Trophoblast cell (in vitro differentiated cells and primary cell): Measurements from ENCODE around the gene CD226.

Source experiments
- DNase-seq, 2 donors: peaks; one replicate each; pipeline ENCODE4 v3.0.0-alpha.2; 2016
- H2AFZ ChIP-seq: 2 replicates; pipeline ENCODE4 v1.6.1; 2013; ENCODE audit warnings: low read length, moderate library complexity, mild to moderate bottlenecking; ENCODE audit not compliant: insufficient read depth, poor library complexity
- H2AK5ac ChIP-seq: 2 replicates; pipeline ENCODE4 v1.6.1; 2013; ENCODE audit warnings: mild to moderate bottlenecking, low read length
- H2BK120ac ChIP-seq: 2 replicates; pipeline ENCODE4 v1.6.1; 2013; ENCODE audit warnings: low read length, mild to moderate bottlenecking, moderate library complexity; ENCODE audit not compliant: insufficient read depth, poor library complexity
- H2BK12ac ChIP-seq: 2 replicates; pipeline ENCODE4 v1.6.1; 2013; ENCODE audit warnings: mild to moderate bottlenecking, low read length, moderate library complexity
- H2BK5ac ChIP-seq: 2 replicates; pipeline ENCODE4 v1.6.1; 2013; ENCODE audit warnings: low read length, low read depth, moderate library complexity, mild to moderate bottlenecking; ENCODE audit not compliant: poor library complexity
- H3K14ac ChIP-seq: 2 replicates; pipeline ENCODE4 v1.6.1; 2013; ENCODE audit warnings: mild to moderate bottlenecking, low read length
- H3K18ac ChIP-seq: 2 replicates; pipeline ENCODE4 v1.6.1; 2013; ENCODE audit warnings: mild to moderate bottlenecking, low read length
- H3K23ac ChIP-seq: 2 replicates; pipeline ENCODE4 v1.6.1; 2013; ENCODE audit warnings: low read length
- H3K27ac ChIP-seq: 2 replicates; pipeline ENCODE4 v1.5.1; 2013; ENCODE audit warnings: low read depth, mild to moderate bottlenecking, inconsistent platforms, low read length, moderate library complexity
- H3K27me3 ChIP-seq: 2 replicates; pipeline ENCODE4 v1.6.1; 2013; ENCODE audit warnings: inconsistent platforms, mild to moderate bottlenecking, low read length, moderate library complexity; ENCODE audit not compliant: insufficient read depth
- H3K36me3 ChIP-seq, 2 experiments: 1 replicate in 1 of 2; 2 replicates in 1 of 2; pipeline ENCODE4 v1.6.1; 2013; ENCODE audit warnings: low read length in 2 of 2, mild to moderate bottlenecking in 2 of 2, moderate library complexity in 1 of 2; ENCODE audit not compliant: insufficient read depth in 2 of 2, control insufficient read depth in 1 of 2
- H3K4ac ChIP-seq: 2 replicates; pipeline ENCODE4 v1.6.1; 2013; ENCODE audit warnings: low read depth, mild to moderate bottlenecking, low read length, moderate library complexity
- H3K4me1 ChIP-seq, 2 experiments: 1 replicate in 1 of 2; 2 replicates in 1 of 2; pipeline ENCODE4 v1.6.1; 2013; ENCODE audit warnings: low read length in 2 of 2, mild to moderate bottlenecking in 2 of 2, moderate library complexity in 1 of 2; ENCODE audit not compliant: insufficient read depth in 2 of 2, control insufficient read depth in 1 of 2
- H3K4me2 ChIP-seq: 2 replicates; pipeline ENCODE4 v1.6.1; 2013; ENCODE audit warnings: inconsistent platforms, mild to moderate bottlenecking, low read length, moderate library complexity
- H3K4me3 ChIP-seq: 2 replicates; pipeline ENCODE4 v1.5.1; 2013; ENCODE audit warnings: mild to moderate bottlenecking, low read depth, low read length, inconsistent platforms
- H3K79me1 ChIP-seq: one replicate; pipeline ENCODE4 v1.6.1; 2013; ENCODE audit warnings: low read length
- H3K79me2 ChIP-seq: 2 replicates; pipeline ENCODE4 v1.6.1; 2013; ENCODE audit warnings: low read length, mild to moderate bottlenecking; ENCODE audit not compliant: control insufficient read depth, insufficient read depth, poor library complexity
- H3K9ac ChIP-seq: 2 replicates; pipeline ENCODE4 v1.6.1; 2013; ENCODE audit warnings: mild to moderate bottlenecking, low read length
- H3K9me3 ChIP-seq: 2 replicates; pipeline ENCODE4 v1.6.1; 2013; ENCODE audit warnings: low read depth, mild to moderate bottlenecking, control low read depth, inconsistent platforms, low read length; ENCODE audit not compliant: insufficient read depth
- H4K12ac ChIP-seq: 2 replicates; pipeline ENCODE4 v1.6.1; 2013; ENCODE audit warnings: low read depth, mild to moderate bottlenecking, low read length, moderate library complexity
- H4K8ac ChIP-seq: 2 replicates; pipeline ENCODE4 v1.6.1; 2013; ENCODE audit warnings: low read depth, mild to moderate bottlenecking, low read length, moderate library complexity
- H4K91ac ChIP-seq: one replicate; pipeline ENCODE4 v1.6.1; 2013; ENCODE audit warnings: low read depth, mild to moderate bottlenecking, low read length, moderate library complexity
- WGBS: extraction: QIAGEN DNeasy Blood & Tissue Kit; methylation state at CpG from one replicate; pipeline ENCODE4 v1.1.7; 2013; ENCODE audit warnings: missing lambda C conversion rate; ENCODE audit not compliant: insufficient read length, insufficient coverage; ENCODE audit errors: extremely low coverage; 5-methylcytosine and 5-hydroxymethylcytosine counted together

CD226 gene

DNA sequence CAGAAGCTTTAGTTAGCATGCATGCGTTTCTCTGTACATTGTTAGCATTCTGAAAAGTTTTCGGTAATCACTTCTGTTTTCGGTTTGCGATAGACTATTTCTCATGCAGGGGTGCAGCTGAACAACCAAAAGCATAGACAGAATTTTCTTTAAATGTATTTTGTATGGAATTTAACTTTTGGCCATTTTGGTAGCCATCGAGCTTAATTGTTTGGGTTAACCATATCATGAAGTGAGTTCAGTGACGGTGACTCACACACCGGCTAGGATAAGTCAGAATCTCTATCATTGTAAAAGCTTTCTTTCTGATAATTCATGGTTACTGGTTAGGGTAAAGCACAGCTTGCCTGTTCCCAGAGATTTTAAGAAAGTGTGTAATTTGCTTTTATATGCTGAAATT lies 107.2 kb downstream of the CD226 start:
- Histone ChIP-seq H3K4me1 (no peaks in the 10 kb centered on the region), H3K4me2 (no peak overlapping the region), H4K8ac (no peak overlapping the region), H3K4me3 (no peak overlapping the region), H2AK5ac (no peak overlapping the region), H4K91ac (no peak overlapping the region), H3K4ac (no peak overlapping the region), H2BK120ac (no peak overlapping the region), H3K79me1 (no peaks in the 10 kb centered on the region), H3K79me2 (no peaks in the 10 kb centered on the region), H3K27me3 (no peaks in the 10 kb centered on the region), H3K18ac (no peak overlapping the region), H2BK12ac (no peak overlapping the region), H3K9me3 (no peaks in the 10 kb centered on the region), H2BK5ac (no peak overlapping the region), H3K14ac (no peak overlapping the region), H3K36me3 (no peaks in the 10 kb centered on the region), H3K9ac (no peak overlapping the region), H3K27ac (no peak overlapping the region), H3K23ac (no peak overlapping the region), H4K12ac (no peak overlapping the region), H2AFZ (no peak overlapping the region)
- no CpG with 5 or more reads among the region's 7 CpGs for WGBS
- DNase-seq = peak in 1 of 2 donors; percentile 6

DNA sequence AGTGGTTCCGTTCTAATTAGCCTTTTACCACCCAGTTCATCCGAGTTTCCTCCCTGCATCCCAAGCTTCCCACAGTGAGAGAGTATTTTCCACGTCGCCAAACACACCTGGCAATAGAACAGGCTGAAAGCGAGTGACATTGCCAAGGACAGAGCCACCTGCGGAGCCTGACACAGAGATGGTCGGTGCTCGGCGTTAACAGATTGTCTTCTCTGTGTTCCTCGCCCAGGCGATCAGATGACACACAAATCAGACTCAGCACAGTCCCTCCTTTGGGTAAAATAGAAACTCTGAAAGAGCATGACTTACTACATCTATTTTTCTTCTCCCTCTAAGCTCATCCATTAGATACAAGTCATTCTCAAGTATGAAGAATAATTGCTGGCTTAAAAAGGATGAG lies 107.7 kb downstream of the CD226 start:
- H3K27me3 ChIP-seq = no peaks in the 10 kb centered on the region
- no peak overlapping the region for H2AFZ ChIP-seq
- no CpG with 5 or more reads among the region's 11 CpGs for whole genome bisulfite sequencing
- no peaks in the 10 kb centered on the region for H3K36me3 ChIP-seq
- no peak overlapping the region for H3K14ac ChIP-seq
- no peaks in the 10 kb centered on the region for H3K79me1 ChIP-seq
- no peak overlapping the region for H4K8ac ChIP-seq
- H3K4me3 ChIP-seq = no peak overlapping the region
- no peak overlapping the region for H3K4me2 ChIP-seq
- no peaks in the 10 kb centered on the region for H3K9me3 ChIP-seq
- H3K23ac ChIP-seq = no peak overlapping the region
- DNase-seq = no peak
- no peak overlapping the region for H2AK5ac ChIP-seq
- H2BK5ac ChIP-seq = no peak overlapping the region
- H3K18ac ChIP-seq = no peak overlapping the region
- no peak overlapping the region for H4K12ac ChIP-seq
- no peak overlapping the region for H2BK12ac ChIP-seq
- H3K9ac ChIP-seq = no peak overlapping the region
- H3K27ac ChIP-seq = no peak overlapping the region
- H3K79me2 ChIP-seq = no peaks in the 10 kb centered on the region
- H3K4me1 ChIP-seq = no peaks in the 10 kb centered on the region
- no peak overlapping the region for H4K91ac ChIP-seq
- no peak overlapping the region for H3K4ac ChIP-seq
- H2BK120ac ChIP-seq = no peak overlapping the region

DNA sequence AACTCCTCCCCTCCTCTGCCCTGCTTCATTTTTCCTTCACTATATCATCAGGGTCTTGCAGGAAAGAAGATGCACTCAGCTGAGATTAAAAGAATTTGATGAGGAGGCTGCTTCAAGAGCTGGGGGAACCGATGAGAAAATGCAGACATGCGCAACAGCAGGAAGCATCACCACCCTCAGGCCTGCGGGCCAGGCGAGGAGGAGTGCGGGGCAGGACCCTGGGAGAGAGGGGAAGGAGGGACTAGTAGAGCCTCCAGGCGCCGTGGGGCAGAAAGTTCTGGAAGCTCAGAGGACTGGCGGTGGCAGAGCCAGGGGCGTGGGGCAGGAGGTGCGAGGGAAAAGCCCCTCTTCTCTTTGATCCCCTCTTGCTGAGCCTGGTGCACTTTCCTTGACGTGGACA lies 108.2 kb downstream of the CD226 start:
- DNase-seq = no peak
- Histone ChIP-seq H3K4ac (no peak overlapping the region), H3K79me1 (no peaks in the 10 kb centered on the region), H4K91ac (no peak overlapping the region), H4K8ac (no peak overlapping the region), H3K9me3 (no peaks in the 10 kb centered on the region), H3K23ac (no peak overlapping the region), H2BK120ac (no peak overlapping the region), H3K14ac (no peak overlapping the region), H3K27ac (no peak overlapping the region), H2BK5ac (no peak overlapping the region), H2BK12ac (no peak overlapping the region), H3K4me1 (no peaks in the 10 kb centered on the region), H3K27me3 (no peaks in the 10 kb centered on the region), H3K4me2 (no peak overlapping the region), H3K36me3 (no peaks in the 10 kb centered on the region), H2AFZ (no peak overlapping the region), H3K9ac (no peak overlapping the region), H2AK5ac (no peak overlapping the region), H4K12ac (no peak overlapping the region), H3K4me3 (no peak overlapping the region), H3K18ac (no peak overlapping the region), H3K79me2 (no peaks in the 10 kb centered on the region)
- WGBS = no CpG with 5 or more reads among the region's 11 CpGs

DNA sequence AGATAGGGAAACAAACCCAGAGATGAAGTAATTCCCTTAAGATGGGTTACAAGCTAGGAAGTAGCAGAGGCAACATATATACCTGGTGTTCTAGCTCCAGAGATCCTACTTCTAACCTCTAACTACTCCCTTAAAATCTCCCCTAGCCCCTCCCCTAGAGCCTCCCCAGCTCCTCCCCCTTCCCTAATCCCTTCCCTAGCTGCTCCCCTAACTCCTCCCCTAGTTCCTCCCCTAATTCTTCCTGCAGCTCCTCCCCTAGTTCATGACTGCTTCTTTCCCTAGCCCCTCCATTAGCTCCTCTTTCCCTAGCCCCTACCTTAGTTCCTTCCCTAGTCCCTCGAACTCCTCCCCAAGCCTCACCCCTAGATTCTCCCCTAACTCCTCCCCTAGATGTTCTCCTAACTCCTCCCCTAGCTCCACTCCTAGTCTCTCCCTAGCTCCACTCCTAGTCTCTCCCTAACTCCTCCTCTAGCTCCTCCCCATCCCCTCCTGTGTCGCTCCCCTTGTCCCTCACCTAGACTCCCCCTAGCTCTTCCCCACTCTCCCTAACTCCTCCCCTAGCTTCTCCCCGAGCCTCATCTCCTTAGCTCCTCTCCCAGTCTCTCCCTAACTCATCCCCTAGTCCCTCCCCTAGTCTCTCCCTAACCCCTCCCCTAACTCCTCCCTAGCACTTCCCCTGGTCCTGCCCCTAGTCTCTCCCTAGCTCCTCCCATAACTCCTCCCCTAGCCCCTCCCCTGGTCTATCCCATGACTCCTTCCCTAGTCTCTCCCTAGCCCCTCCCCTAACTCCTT lies 108.9 kb downstream of the CD226 start:
- Histone ChIP-seq H3K18ac (no peak overlapping the region), H4K12ac (no peak overlapping the region), H3K4me2 (no peak overlapping the region), H4K91ac (no peak overlapping the region), H3K27me3 (no peaks in the 10 kb centered on the region), H2AFZ (no peak overlapping the region), H2BK120ac (no peak overlapping the region), H4K8ac (no peak overlapping the region), H3K14ac (no peak overlapping the region), H3K23ac (no peak overlapping the region), H3K27ac (no peak overlapping the region), H2AK5ac (no peak overlapping the region), H3K79me1 (no peaks in the 10 kb centered on the region), H3K4me3 (no peak overlapping the region), H3K4ac (no peak overlapping the region), H3K79me2 (no peaks in the 10 kb centered on the region), H3K9ac (no peak overlapping the region), H2BK12ac (no peak overlapping the region), H2BK5ac (no peak overlapping the region), H3K9me3 (no peaks in the 10 kb centered on the region), H3K4me1 (no peaks in the 10 kb centered on the region), H3K36me3 (no peaks in the 10 kb centered on the region)
- DNase-seq = no peak
- WGBS = no CpG with 5 or more reads among the region's 3 CpGs
